Epithelial cell of esophagus (primary cell): Measurements from ENCODE around the gene MTX3.

Source experiments
- DNase-seq: peaks from one replicate; pipeline ENCODE4 v3.0.0; 2010; ENCODE audit warnings: low read depth
- H3K4me3 ChIP-seq: 2 replicates; pipeline ENCODE4 v1.5.1; 2011; ENCODE audit warnings: mild to moderate bottlenecking, low read length, control low read depth
- CTCF ChIP-seq: IDR thresholded peaks from 2 replicates; pipeline ENCODE4 v1.5.1; 2011; ENCODE audit warnings: low read depth, mild to moderate bottlenecking, low read length, control low read depth, inconsistent platforms; ENCODE audit not compliant: insufficient read depth; ENCODE audit errors: missing control alignments

MTX3 gene

DNA sequence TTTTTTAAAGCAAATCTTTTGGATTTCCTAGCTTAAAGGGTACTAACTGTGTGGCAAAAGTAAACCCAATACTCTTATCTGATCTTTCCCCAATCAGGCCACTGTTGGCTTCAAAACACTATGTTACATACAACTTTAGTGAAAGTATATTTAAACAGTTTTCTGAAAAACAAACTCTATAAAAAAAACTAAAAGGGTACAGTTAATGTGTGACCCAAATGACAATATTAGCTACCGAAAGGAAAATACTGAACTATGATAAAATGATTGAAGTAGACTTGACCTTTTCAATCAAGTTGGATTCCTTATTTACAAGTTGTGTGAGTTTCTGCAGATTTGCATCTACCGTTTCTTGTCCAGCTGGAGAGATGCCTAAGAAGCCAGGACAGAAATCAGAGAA lies 5.8 kb downstream of the MTX3 start:
- TF ChIP-seq CTCF, result no peak
- DNase-seq, result no peak
- H3K4me3 ChIP-seq, result no peak overlapping the region

DNA sequence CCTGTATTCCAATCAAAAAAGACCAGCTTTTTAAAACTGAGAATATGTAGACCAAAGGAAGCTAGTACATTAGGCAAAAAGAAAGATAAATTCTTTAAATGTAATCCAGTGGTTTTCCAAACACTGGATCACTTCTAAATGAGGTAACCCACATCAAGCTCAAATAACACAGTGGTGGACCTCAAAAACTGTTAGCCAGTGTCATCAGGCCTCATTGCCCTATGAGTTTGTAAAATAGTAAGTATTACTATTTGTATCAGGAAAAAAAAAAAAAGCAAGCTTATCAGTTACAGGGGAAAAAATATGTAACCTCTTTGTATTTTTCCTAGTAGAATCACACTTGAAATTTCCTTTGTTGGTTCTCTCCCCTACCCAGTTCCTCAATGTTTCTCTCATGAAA lies 6.7 kb downstream of the MTX3 start:
- no peak overlapping the region for H3K4me3 ChIP-seq
- no peak for TF ChIP-seq CTCF
- no peak for DNase-seq

- no peak overlapping the region for H3K4me3 ChIP-seq
- no peak for TF ChIP-seq CTCF
- no peak for DNase-seq
Measured at GRCh38 chr5:79983618-79984017, 7.4 kb downstream of the MTX3 start.

DNA sequence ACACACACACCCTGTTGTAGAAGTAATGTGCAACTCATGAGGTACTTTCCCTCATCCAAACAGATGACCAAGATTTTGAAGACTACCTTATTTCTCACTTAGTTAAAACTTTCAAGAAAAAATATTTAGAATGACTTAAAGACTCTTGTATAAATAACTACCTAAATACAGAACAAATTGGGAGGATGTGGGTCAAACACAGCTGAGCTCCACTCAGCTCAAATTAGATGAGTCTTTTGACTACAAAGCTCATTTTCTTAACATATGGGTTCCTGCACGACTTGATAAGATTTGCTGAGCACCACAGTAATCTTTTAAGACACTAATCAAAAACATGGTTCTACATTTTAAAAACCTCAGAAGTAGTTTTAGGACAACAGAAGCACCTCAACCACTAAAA lies 8.9 kb downstream of the MTX3 start:
- TF ChIP-seq CTCF, result no peak
- no peak for DNase-seq
- no peak overlapping the region for H3K4me3 ChIP-seq

GRCh38 chr5:79976759-79977515 lies 14.1 kb downstream of the MTX3 start:
- no peak for TF ChIP-seq CTCF
- no peak for DNase-seq
- no peak overlapping the region for H3K4me3 ChIP-seq

GRCh38 chr5:79975422-79975821 lies 15.6 kb downstream of the MTX3 start:
- DNase-seq, result no peak
- no peak overlapping the region for H3K4me3 ChIP-seq
- TF ChIP-seq CTCF, result no peak

GRCh38 chr5:79974886-79975285 lies 16.2 kb downstream of the MTX3 start:
- H3K4me3 ChIP-seq, result no peak overlapping the region
- TF ChIP-seq CTCF, result no peak
- peak; percentile 82 for DNase-seq
